ENCODE measurements around the gene DGKG.

Gene DGKG

GRCh38 chr3:186151077-186151971 lies 210.7 kb downstream of the DGKG start:
- DNase-seq (ENCODE audit: low read depth, low spot score) = no peak
- Histone ChIP-seq H3K9ac (ENCODE audit: insufficient read length) (no peak overlapping the region), H3K36me3 (ENCODE audit: insufficient read depth, low read length) (no peaks in the 10 kb centered on the region), H3K9me3 (ENCODE audit: low read depth, low read length) (no peaks in the 10 kb centered on the region), H3K27ac (no peak overlapping the region), H3K4me3 (no peak overlapping the region)
- TF ChIP-seq FOXP2 (optimal IDR thresholded peaks at IDR 0.05; ENCODE audit: control extremely low read depth, extremely low read length, insufficient read depth) (no peak), EZH2 (IDR thresholded peaks at IDR 0.05) (no peak), POLR2AphosphoS5 (IDR thresholded peaks at IDR 0.05; ENCODE audit: borderline replicate concordance, low read depth, low read length) (no peak)

GRCh38 chr3:186150041-186150830 lies 211.8 kb downstream of the DGKG start:
- Histone ChIP-seq H3K9ac (ENCODE audit: insufficient read length) (no peak overlapping the region), H3K27ac (no peak overlapping the region), H3K4me3 (no peak overlapping the region), H3K9me3 (ENCODE audit: low read depth, low read length) (no peaks in the 10 kb centered on the region), H3K36me3 (ENCODE audit: insufficient read depth, low read length) (no peaks in the 10 kb centered on the region)
- no peak for DNase-seq (ENCODE audit: low read depth, low spot score)
- no peak for TF ChIP-seq EZH2 (IDR thresholded peaks at IDR 0.05)
- TF ChIP-seq POLR2AphosphoS5 (IDR thresholded peaks at IDR 0.05; ENCODE audit: borderline replicate concordance, low read depth, low read length) = no peak
- no peak for TF ChIP-seq FOXP2 (optimal IDR thresholded peaks at IDR 0.05; ENCODE audit: control extremely low read depth, extremely low read length, insufficient read depth)

GRCh38 chr3:186149319-186149960 lies 212.6 kb downstream of the DGKG start:
- H3K27ac ChIP-seq = no peak overlapping the region
- H3K36me3 ChIP-seq (ENCODE audit: insufficient read depth, low read length) = no peaks in the 10 kb centered on the region
- no peaks in the 10 kb centered on the region for H3K9me3 ChIP-seq (ENCODE audit: low read depth, low read length)
- TF ChIP-seq FOXP2 (optimal IDR thresholded peaks at IDR 0.05; ENCODE audit: control extremely low read depth, extremely low read length, insufficient read depth) (no peak), EZH2 (IDR thresholded peaks at IDR 0.05) (no peak), POLR2AphosphoS5 (IDR thresholded peaks at IDR 0.05; ENCODE audit: borderline replicate concordance, low read depth, low read length) (no peak)
- H3K4me3 ChIP-seq = no peak overlapping the region
- no peak overlapping the region for H3K9ac ChIP-seq (ENCODE audit: insufficient read length)
- DNase-seq (ENCODE audit: low read depth, low spot score) = no peak

- no peak overlapping the region for H3K9ac ChIP-seq (ENCODE audit: insufficient read length)
- TF ChIP-seq EZH2 (IDR thresholded peaks at IDR 0.05) = no peak
- no peak for TF ChIP-seq POLR2AphosphoS5 (IDR thresholded peaks at IDR 0.05; ENCODE audit: borderline replicate concordance, low read depth, low read length)
- TF ChIP-seq FOXP2 (optimal IDR thresholded peaks at IDR 0.05; ENCODE audit: control extremely low read depth, extremely low read length, insufficient read depth) = no peak
- no peak overlapping the region for H3K4me3 ChIP-seq
- H3K36me3 ChIP-seq (ENCODE audit: insufficient read depth, low read length) = no peaks in the 10 kb centered on the region
- no peak overlapping the region for H3K27ac ChIP-seq
- DNase-seq (ENCODE audit: low read depth, low spot score) = no peak
- H3K9me3 ChIP-seq (ENCODE audit: low read depth, low read length) = no peaks in the 10 kb centered on the region
These were observed 217.8 kb downstream of the DGKG start for GRCh38 chr3:186144257-186144656.

GRCh38 chr3:186143250-186143649 lies 218.8 kb downstream of the DGKG start:
- no peaks in the 10 kb centered on the region for H3K9me3 ChIP-seq (ENCODE audit: low read depth, low read length)
- TF ChIP-seq POLR2AphosphoS5 (IDR thresholded peaks at IDR 0.05; ENCODE audit: borderline replicate concordance, low read depth, low read length) = no peak
- no peak for TF ChIP-seq FOXP2 (optimal IDR thresholded peaks at IDR 0.05; ENCODE audit: control extremely low read depth, extremely low read length, insufficient read depth)
- no peak for TF ChIP-seq EZH2 (IDR thresholded peaks at IDR 0.05)
- no peak overlapping the region for H3K9ac ChIP-seq (ENCODE audit: insufficient read length)
- no peak for DNase-seq (ENCODE audit: low read depth, low spot score)
- no peak overlapping the region for H3K27ac ChIP-seq
- no peaks in the 10 kb centered on the region for H3K36me3 ChIP-seq (ENCODE audit: insufficient read depth, low read length)
- no peak overlapping the region for H3K4me3 ChIP-seq

- Histone ChIP-seq H3K9me3 (ENCODE audit: low read depth, low read length) (no peaks in the 10 kb centered on the region), H3K4me3 (no peak overlapping the region), H3K27ac (no peak overlapping the region), H3K36me3 (ENCODE audit: insufficient read depth, low read length) (no peaks in the 10 kb centered on the region), H3K9ac (ENCODE audit: insufficient read length) (no peak overlapping the region)
- TF ChIP-seq EZH2 (IDR thresholded peaks at IDR 0.05) = no peak
- TF ChIP-seq FOXP2 (optimal IDR thresholded peaks at IDR 0.05; ENCODE audit: control extremely low read depth, extremely low read length, insufficient read depth) = no peak
- TF ChIP-seq POLR2AphosphoS5 (IDR thresholded peaks at IDR 0.05; ENCODE audit: borderline replicate concordance, low read depth, low read length) = no peak
- no peak for DNase-seq (ENCODE audit: low read depth, low spot score)
These were observed 219.6 kb downstream of the DGKG start for GRCh38 chr3:186142393-186142932.

- H3K36me3 ChIP-seq (ENCODE audit: insufficient read depth, low read length) = no peaks in the 10 kb centered on the region
- H3K9ac ChIP-seq (ENCODE audit: insufficient read length) = no peak overlapping the region
- DNase-seq (ENCODE audit: low read depth, low spot score) = no peak
- no peak overlapping the region for H3K27ac ChIP-seq
- TF ChIP-seq POLR2AphosphoS5 (IDR thresholded peaks at IDR 0.05; ENCODE audit: borderline replicate concordance, low read depth, low read length) = no peak
- TF ChIP-seq EZH2 (IDR thresholded peaks at IDR 0.05) = no peak
- no peak for TF ChIP-seq FOXP2 (optimal IDR thresholded peaks at IDR 0.05; ENCODE audit: control extremely low read depth, extremely low read length, insufficient read depth)
- H3K9me3 ChIP-seq (ENCODE audit: low read depth, low read length) = no peaks in the 10 kb centered on the region
- no peak overlapping the region for H3K4me3 ChIP-seq
These were observed 220.2 kb downstream of the DGKG start for GRCh38 chr3:186141790-186142189.

All from SK-N-MC (cell line).